ENCODE results near the gene POFUT2.
"Not testable (repeated sequence)": the region's sequence is repeated elsewhere in the genome, so short reads cannot be mapped to it uniquely, and the experiment has no call there.

POFUT2 gene

GRCh38 chr21:45326169-45326851, 38.6 kb upstream of the POFUT2 start:
- DNase-seq (ENCODE audit: low read depth in 4 of 4, low spot score in 1 of 4), result no peak

GRCh38 chr21:45325206-45326168, 37.8 kb upstream of the POFUT2 start:
- no peak for DNase-seq (ENCODE audit: low read depth in 4 of 4, low spot score in 1 of 4)

GRCh38 chr21:45324489-45325205, 37.0 kb upstream of the POFUT2 start:
- no peak for DNase-seq (ENCODE audit: low read depth in 4 of 4, low spot score in 1 of 4)

GRCh38 chr21:45323487-45324311, 36.0 kb upstream of the POFUT2 start:
- DNase-seq (ENCODE audit: low read depth in 4 of 4, low spot score in 1 of 4), result no peak

GRCh38 chr21:45322960-45323461, 35.3 kb upstream of the POFUT2 start:
- no peak for DNase-seq (ENCODE audit: low read depth in 4 of 4, low spot score in 1 of 4)

- DNase-seq (ENCODE audit: low read depth in 4 of 4, low spot score in 1 of 4), result no peak
Measured at GRCh38 chr21:45322231-45322959, 34.7 kb upstream of the POFUT2 start.

GRCh38 chr21:45320261-45321025, 32.7 kb upstream of the POFUT2 start:
- no peak for DNase-seq (ENCODE audit: low read depth in 4 of 4, low spot score in 1 of 4)

- DNase-seq (ENCODE audit: low read depth in 4 of 4, low spot score in 1 of 4), result no peak
Measured at GRCh38 chr21:45319461-45320211, 31.9 kb upstream of the POFUT2 start.

GRCh38 chr21:45318556-45319404, 31.1 kb upstream of the POFUT2 start:
- DNase-seq (ENCODE audit: low read depth in 4 of 4, low spot score in 1 of 4), result no peak

- DNase-seq (ENCODE audit: low read depth in 4 of 4, low spot score in 1 of 4), result no peak
Measured at GRCh38 chr21:45318146-45318555, 30.5 kb upstream of the POFUT2 start.

GRCh38 chr21:45317398-45318145, 29.9 kb upstream of the POFUT2 start:
- DNase-seq (ENCODE audit: low read depth in 4 of 4, low spot score in 1 of 4), result no peak

GRCh38 chr21:45316871-45317397, 29.2 kb upstream of the POFUT2 start:
- DNase-seq (ENCODE audit: low read depth in 4 of 4, low spot score in 1 of 4), result no peak

GRCh38 chr21:45315676-45316470, 28.2 kb upstream of the POFUT2 start:
- DNase-seq (ENCODE audit: low read depth in 4 of 4, low spot score in 1 of 4), result not testable (repeated sequence)

GRCh38 chr21:45313682-45314081, 26.0 kb upstream of the POFUT2 start:
- DNase-seq (ENCODE audit: low read depth in 4 of 4, low spot score in 1 of 4), result no peak

- DNase-seq (ENCODE audit: low read depth in 4 of 4, low spot score in 1 of 4), result no peak
Measured at GRCh38 chr21:45313015-45313414, 25.3 kb upstream of the POFUT2 start.

- DNase-seq (ENCODE audit: low read depth in 4 of 4, low spot score in 1 of 4), result no peak
Measured at GRCh38 chr21:45312296-45312695, 24.6 kb upstream of the POFUT2 start.

All from stimulated activated CD4-positive, alpha-beta T cell treated with anti-CD3 and anti-CD28 coated beads, Interleukin-1b, Interleukin-23, amount 100 ng/mL, for 24 hours (primary cell).